GM18502 (cell line): ENCODE results near the gene CD82.
"Not testable (repeated sequence)": the region's sequence is repeated elsewhere in the genome, so short reads cannot be mapped to it uniquely, and the experiment has no call there.

Experiments used
- ATAC-seq: cut with Tn5 transposase; IDR thresholded peaks from one replicate; pipeline ENCODE4 v1.9.1; 2021; ENCODE audit warnings: mild to moderate bottlenecking; ENCODE audit not compliant: unreplicated experiment, poor library complexity

The CD82 gene

GRCh38 chr11:44652901-44653644, 87.6 kb downstream of the CD82 start:
- ATAC-seq: no peak

DNA sequence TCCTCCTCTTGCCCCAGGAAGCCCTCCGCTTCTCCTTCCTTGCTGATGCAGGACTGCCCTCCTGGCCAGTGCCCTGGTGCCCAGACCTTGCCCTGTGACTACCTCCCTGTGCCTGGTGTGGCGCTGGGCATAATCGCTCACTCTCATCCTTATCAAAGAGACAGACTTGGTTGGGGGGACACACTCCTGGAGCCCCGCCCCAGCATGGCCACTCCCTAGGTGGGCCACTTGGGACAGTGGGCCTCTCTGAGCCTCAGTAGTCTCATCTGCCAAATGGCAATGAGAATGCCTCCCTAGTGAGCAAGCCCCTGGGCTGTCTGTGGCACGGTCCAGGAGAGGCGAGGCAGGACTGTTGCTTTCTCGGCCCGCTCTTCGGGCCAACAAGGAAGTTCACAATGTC, 88.6 kb downstream of the CD82 start:
- no peak for ATAC-seq

DNA sequence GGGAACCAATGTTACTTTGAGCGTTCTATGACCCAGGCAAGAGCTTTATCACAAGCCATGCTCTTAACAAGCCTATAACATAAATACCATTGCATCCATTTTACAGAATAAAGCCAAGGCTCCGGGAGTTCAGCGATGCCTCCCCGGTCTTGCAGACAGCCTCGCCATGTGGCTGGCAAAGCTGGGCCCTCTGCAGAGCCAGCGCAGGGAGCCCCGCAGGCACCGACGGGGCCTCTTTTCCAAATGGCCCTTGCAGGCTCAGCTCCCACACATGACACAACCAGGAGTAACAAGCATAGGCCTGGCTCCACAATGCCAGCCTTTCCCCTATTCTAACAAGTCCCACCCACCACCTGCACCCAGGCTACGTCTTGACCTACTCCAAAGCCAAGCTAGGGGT, 89.1 kb downstream of the CD82 start:
- ATAC-seq: no peak

DNA sequence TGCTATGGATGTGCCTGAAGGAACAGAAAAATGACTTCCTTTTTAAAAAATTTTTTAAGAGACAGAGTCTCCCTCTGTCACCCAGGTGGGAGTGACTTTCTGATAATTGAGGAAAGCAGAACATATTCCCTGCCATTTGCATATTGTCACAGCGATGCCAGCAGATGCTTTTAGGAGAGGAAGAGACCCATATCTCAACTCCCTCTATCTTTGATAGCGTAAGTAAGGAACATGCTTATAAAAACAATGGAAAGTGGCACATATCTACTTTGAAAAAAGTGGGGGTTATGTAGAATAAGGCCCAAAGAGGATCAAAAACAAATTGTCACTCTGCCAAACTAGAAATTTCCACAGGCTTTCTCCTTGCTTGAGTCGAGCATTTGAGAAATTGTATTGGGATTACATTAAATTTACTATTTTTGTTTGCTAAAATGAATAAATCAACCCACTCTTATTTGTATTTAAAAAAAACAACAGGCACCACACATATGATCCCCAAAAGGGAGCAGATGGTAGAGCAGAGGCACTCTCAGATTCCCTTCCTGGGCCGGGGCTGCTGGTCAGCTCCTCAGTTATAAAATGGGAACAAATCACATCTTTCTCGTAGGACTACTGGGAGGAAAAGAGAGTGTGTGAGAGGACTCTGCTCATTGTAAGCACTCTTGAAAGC, 92.5 kb downstream of the CD82 start:
- ATAC-seq: no peak

DNA sequence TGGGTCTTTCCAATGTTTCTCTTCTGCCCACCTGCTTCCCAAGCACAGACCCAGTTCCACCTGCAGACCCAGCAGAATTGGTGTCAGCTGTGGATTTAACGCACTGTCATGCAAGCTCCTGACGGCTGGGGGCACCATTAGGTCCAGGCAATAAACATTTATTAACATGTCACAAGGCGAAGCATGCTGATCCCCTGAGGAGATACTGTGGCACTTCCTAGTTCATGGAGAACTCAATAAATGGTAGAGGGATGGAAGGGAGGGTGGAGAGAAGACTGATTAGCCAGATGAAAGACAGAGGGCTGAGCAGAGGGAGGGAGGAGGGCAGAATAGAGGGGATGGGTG, 93.0 kb downstream of the CD82 start:
- no peak for ATAC-seq

- ATAC-seq: no peak
Observed at GRCh38 chr11:44659641-44660040, 94.2 kb downstream of the CD82 start.

DNA sequence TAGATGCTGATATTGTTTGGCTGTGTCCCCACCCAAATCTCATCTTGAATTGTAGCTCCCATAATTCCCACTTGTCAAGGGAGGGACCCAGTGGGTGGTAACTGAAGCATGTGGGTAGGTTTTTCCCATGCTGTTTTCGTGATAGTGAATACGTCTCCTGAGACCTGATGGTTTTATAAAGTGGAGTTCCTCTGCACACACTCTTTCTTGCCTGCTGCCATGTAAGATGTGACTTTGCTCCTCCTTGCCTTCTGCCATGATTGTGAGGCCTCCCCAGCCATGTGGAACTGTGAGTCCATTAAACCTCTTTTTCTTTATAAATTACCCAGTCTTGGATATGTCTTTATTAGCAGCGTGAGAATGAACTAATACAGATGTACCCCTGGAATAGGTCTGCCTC, 95.1 kb downstream of the CD82 start:
- ATAC-seq: not testable (repeated sequence)

DNA sequence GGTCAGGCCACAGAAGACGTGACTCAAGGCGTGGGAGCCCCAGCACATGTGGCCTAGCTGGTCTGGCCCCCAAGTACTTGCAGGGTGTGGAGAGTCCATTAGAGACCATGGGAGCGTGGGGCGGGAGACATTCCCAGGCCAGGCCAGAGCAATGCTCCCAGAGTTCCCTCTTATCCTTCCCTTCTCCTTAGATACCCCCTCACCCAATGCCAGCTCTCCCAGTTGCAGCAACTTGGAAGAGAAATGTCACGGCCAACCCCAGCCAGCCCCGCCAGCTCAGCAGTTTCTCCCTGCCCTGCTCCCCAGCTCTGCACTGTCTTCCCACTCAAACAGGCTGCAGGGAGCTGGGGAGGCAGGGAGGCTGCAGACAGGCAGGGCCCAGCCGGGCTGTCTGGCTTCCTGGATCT, 95.9 kb downstream of the CD82 start:
- ATAC-seq: no peak
